Body of pancreas (tissue), 4 donors: ENCODE results near the gene ATP11A. TPM values are rescaled to one million over a fixed set of nuclear protein-coding genes. Genes with fewer than 3 reads are reported as not detected.
A peak's percentile ranks its signal among the peaks of the same experiment; 100 is the strongest.

Source experiments
- ATAC-seq: fragments of 150-250 bp; one replicate; pipeline ENCODE4 v1.9.1; 2016
- DNase-seq, 4 donors: peaks; one replicate each; pipeline ENCODE4 v3.0.0-alpha.2; 2019
- H3K27ac ChIP-seq, 4 donors: fragments of 200-600 bp; sonication (generic); 1 replicate in 3 of 4; 2 replicates in 1 of 4; pipeline versions ENCODE4 v1.5.1 to v1.6.1; 2016 to 2019; ENCODE audit warnings: mild to moderate bottlenecking in 1 of 4, mixed read lengths in 1 of 4, moderate library complexity in 1 of 4
- H3K27me3 ChIP-seq, 2 donors: fragments of 200-600 bp; sonication (generic); one replicate each; pipeline ENCODE4 v1.6.0; 2016; ENCODE audit warnings: mild to moderate bottlenecking in 1 of 2
- H3K36me3 ChIP-seq, 2 donors: fragments of 200-600 bp; sonication (generic); replicated peaks in 1 of 2; 2 replicates each; pipeline ENCODE4 v1.5.1; 2016; ENCODE audit warnings: low read depth in 2 of 2; ENCODE audit not compliant: insufficient read depth in 1 of 2
- H3K4me1 ChIP-seq: fragments of 200-600 bp; sonication (generic); one replicate; pipeline ENCODE4 v1.6.0; 2016
- H3K4me3 ChIP-seq, 2 donors: fragments of 200-600 bp; sonication (generic); 1 replicate in 1 of 2; 2 replicates in 1 of 2; pipeline ENCODE4 v1.5.1; 2016 to 2019
- H3K9me3 ChIP-seq, 3 donors: fragments of 200-600 bp; sonication (generic); 1 replicate in 2 of 3; 2 replicates in 1 of 3; pipeline ENCODE4 v1.5.1; 2016
- POLR2A ChIP-seq, 3 donors: fragments of 450-650 bp; IDR thresholded peaks; one replicate each; pipeline ENCODE4 v1.6.1; 2016; ENCODE audit warnings: antibody characterized with exemption in 3 of 3, mild to moderate bottlenecking in 2 of 3
- WGBS, 2 donors: methylation state at CpG; one replicate each; pipeline ENCODE4 v1.1.5; 2017; 5-methylcytosine and 5-hydroxymethylcytosine counted together
- intact Hi-C: fragments of 100-400 bp; cut with DNase I; formaldehyde crosslinking; loops from one replicate; pipeline ENCODE4 v1.15.1; 2023
- total RNA-seq, 2 donors: library from RNA; depleted of rRNA; stranded (reverse); fragments of >200 nt; gene quantifications; one replicate each; pipeline ENCODE4 v1.1.0, GENCODE V29; 2016
- TF ChIP-seq, protein P1 (sequence below), 7 experiments: fragments of 450-650 bp in 4 of 7; fragments of 200-600 bp in 3 of 7; sonication (generic) in 3 of 7; IDR thresholded peaks; one replicate each; pipeline ENCODE4 v1.5.1; 2016 to 2019; ENCODE audit warnings: antibody characterized with exemption in 7 of 7

ATP11A gene
- total RNA-seq, 2 donors from 2014 or later = 24.1 to 33.9 TPM

DNA sequence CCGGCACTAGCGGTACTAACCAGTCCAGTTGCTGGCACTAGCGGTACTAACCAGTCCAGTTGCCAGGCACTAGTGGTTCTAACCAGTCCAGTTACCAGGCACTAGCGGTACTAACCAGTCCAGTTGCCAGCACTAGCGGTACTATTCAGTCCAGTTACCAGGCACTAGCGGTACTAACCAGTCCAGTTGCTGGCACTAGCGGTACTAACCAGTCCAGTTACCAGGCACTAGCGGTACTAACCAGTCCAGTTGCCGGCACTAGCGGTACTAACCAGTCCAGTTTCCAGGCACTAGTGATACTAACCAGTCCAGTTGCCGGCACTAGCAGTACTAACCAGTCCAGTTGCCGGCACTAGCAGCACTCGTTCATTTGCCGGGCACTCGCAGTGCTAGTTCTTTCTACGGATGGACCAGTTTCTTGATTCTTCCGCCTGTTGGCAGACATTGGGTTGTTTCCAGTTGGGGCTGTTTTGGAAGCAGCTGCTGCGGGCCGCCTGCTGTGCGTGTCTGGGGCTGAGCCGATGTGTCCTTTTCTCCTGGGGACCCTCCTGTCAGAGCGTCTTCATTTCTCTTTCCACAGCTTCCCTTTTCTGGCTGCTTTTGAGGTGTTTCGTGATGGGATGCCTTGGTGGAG is 155.8 kb downstream of the ATP11A start:
- TF ChIP-seq POLR2A (IDR thresholded peaks at IDR 0.05) = no peak
- TF ChIP-seq, protein P1, sequence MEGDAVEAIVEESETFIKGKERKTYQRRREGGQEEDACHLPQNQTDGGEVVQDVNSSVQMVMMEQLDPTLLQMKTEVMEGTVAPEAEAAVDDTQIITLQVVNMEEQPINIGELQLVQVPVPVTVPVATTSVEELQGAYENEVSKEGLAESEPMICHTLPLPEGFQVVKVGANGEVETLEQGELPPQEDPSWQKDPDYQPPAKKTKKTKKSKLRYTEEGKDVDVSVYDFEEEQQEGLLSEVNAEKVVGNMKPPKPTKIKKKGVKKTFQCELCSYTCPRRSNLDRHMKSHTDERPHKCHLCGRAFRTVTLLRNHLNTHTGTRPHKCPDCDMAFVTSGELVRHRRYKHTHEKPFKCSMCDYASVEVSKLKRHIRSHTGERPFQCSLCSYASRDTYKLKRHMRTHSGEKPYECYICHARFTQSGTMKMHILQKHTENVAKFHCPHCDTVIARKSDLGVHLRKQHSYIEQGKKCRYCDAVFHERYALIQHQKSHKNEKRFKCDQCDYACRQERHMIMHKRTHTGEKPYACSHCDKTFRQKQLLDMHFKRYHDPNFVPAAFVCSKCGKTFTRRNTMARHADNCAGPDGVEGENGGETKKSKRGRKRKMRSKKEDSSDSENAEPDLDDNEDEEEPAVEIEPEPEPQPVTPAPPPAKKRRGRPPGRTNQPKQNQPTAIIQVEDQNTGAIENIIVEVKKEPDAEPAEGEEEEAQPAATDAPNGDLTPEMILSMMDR (IDR thresholded peaks at IDR 0.05) = no peak
- H3K27ac ChIP-seq = no peak overlapping the region
- 90 to 91% methylated on average over 16 to 23 of the region's 23 CpGs for WGBS, 2 donors
- ATAC-seq (no peak), DNase-seq (no peak)
- H3K4me3 ChIP-seq = no peak overlapping the region
- intact Hi-C loops = no loop called here
- H3K4me1 ChIP-seq = no peaks in the 10 kb centered on the region
- H3K9me3 ChIP-seq = no peaks in the 10 kb centered on the region
- no peaks in the 10 kb centered on the region for H3K27me3 ChIP-seq
- peaks cover 0 to 15% of the 10 kb centered on the region in 2 donors for H3K36me3 ChIP-seq

DNA sequence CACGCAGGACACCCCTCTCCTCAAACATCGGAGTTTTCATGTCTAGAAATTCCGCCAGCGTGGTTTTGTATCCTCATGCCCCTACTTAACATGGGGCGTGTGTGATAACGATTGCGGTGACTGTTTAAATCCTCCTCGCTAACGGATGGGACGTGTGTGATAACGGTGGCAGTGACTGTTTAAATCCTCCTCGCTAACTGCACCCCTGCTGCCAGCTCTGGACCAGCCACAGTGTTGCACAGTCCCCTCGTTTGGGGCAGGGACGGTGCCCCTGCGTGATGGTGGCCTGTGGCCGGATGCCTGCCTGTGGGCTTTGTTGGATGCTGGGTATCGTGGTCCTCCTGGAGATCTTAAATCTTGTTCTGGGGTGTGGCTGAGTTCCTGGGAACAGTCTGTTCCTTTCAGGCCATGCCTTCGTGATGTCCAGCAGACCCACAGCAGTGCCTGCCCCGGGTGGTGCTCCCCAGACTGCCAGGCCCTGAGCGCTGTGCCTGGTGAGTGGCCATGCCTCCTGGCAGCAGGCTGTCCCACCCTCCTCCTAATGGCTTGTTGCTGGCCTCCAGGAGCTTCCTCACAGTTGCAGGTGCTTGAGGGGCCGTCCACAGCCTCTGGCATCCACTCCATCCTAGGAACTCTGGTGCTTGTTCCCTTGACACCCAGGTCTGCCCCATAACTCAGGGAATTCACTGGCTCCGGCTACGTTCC is 156.7 kb downstream of the ATP11A start:
- H3K27me3 ChIP-seq = no peaks in the 10 kb centered on the region
- H3K4me1 ChIP-seq = no peaks in the 10 kb centered on the region
- intact Hi-C loops = no loop called here
- peaks cover 0 to 17% of the 10 kb centered on the region in 2 donors for H3K36me3 ChIP-seq
- no peak for ATAC-seq
- no peaks in the 10 kb centered on the region for H3K9me3 ChIP-seq
- TF ChIP-seq POLR2A (IDR thresholded peaks at IDR 0.05) = no peak
- TF ChIP-seq, protein P1 (IDR thresholded peaks at IDR 0.05) = no peak
- H3K27ac ChIP-seq = no peak overlapping the region
- WGBS, 2 donors = 91 to 92% methylated on average over 18 to 23 of the region's 23 CpGs
- no peak overlapping the region for H3K4me3 ChIP-seq
- DNase-seq = no peak

DNA sequence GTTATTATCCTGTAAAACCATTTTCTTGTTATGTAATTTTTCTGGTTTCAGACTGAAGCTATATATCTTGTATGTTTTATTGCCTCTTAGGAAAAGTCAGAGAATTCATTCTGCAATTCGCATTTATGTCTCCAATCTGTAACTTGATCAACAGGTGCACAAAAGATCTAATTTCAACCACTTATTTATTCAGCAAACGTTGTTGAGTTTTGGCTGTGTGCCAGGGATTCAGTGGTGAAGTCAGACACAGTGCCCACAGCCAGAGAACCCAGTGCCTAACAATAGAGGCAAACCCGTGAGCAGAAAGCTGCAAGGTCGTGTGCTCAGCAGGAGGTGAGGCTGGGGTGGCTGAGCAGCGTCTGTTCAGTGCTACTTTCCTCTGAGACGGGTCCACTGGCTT is 159.7 kb downstream of the ATP11A start:
- WGBS, 2 donors = 65 to 67% methylated on average over 6 of the region's 6 CpGs
- Histone ChIP-seq H3K36me3 (peaks cover 0 to 7% of the 10 kb centered on the region in 2 donors), H3K9me3 (no peaks in the 10 kb centered on the region), H3K4me1 (no peaks in the 10 kb centered on the region), H3K4me3 (no peak overlapping the region), H3K27ac (no peak overlapping the region), H3K27me3 (no peaks in the 10 kb centered on the region)
- ATAC-seq (no peak), DNase-seq (peak in 2 of 4 donors; percentile 28 to 31)
- TF ChIP-seq, protein P1 (IDR thresholded peaks at IDR 0.05) = no peak
- TF ChIP-seq POLR2A (IDR thresholded peaks at IDR 0.05) = no peak
- intact Hi-C loops = no loop called here

DNA sequence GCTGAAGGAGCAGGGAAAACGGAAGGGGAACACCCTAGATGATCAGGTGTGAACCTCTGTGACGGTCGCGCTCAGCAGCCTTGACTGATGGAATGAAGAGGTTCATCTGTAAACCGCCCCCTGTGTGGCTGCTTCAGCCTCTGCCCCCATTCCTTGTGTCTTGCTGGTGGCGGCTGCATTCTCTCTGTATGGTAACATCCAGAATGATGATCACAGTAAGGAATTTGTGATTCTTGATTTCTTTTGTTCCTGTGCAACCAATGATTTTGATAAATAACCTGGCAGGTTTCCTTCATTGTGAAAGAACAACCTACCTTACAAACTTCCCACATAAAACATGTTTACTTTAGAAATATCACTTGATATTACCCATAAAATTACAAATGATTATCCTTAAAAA is 160.4 kb downstream of the ATP11A start:
- no peak for DNase-seq
- H3K27ac ChIP-seq = no peak overlapping the region
- no peaks in the 10 kb centered on the region for H3K27me3 ChIP-seq
- 87 to 91% methylated on average over 6 of the region's 6 CpGs for WGBS, 2 donors
- no peaks in the 10 kb centered on the region for H3K9me3 ChIP-seq
- no peak overlapping the region for H3K4me3 ChIP-seq
- intact Hi-C loops = no loop called here
- ATAC-seq = no peak
- H3K36me3 ChIP-seq = peaks cover 0 to 12% of the 10 kb centered on the region in 2 donors
- no peaks in the 10 kb centered on the region for H3K4me1 ChIP-seq
- no peak for TF ChIP-seq POLR2A (IDR thresholded peaks at IDR 0.05)
- TF ChIP-seq, protein P1 (IDR thresholded peaks at IDR 0.05) = no peak
